Measurements from ENCODE around the gene RAP1GAP2. TPM values are rescaled to one million over a fixed set of nuclear protein-coding genes. Genes with fewer than 3 reads are reported as not detected.

RAP1GAP2 gene
- total RNA-seq, 1 experiment from 2014 or later, result 72.8 TPM

- POLR2A ChIA-PET, result no interaction called here
- Mint-ChIP-seq H3K4me3 (no peak overlapping the region), H3K9me3 (no peaks in the 10 kb centered on the region), H3K27ac (no peak overlapping the region), H3K27me3 (ENCODE audit: low read depth) (no peaks in the 10 kb centered on the region), H3K4me1 (no peaks in the 10 kb centered on the region), H3K36me3 (peaks cover 26% of the 10 kb centered on the region)
- no peak for DNase-seq (ENCODE audit: low spot score)
- CTCF ChIA-PET, result interaction anchor here (1.7 to 3.2 kb wide), 2 partner anchors 11 to 20 kb away, joined by 4 to 10 read pairs; no protein-coding TSS in a partner anchor
- ATAC-seq, result no peak; the same call in 1 of the 2 replicates
- TF ChIP-seq CDX4 (CRISPR knock-in tag; IDR thresholded peaks at IDR 0.05; ENCODE audit: borderline replicate concordance) (no peak), ESRRA (CRISPR knock-in tag; IDR thresholded peaks at IDR 0.05; ENCODE audit: borderline replicate concordance) (no peak), FOXP1 (CRISPR knock-in tag; IDR thresholded peaks at IDR 0.05; ENCODE audit: borderline replicate concordance) (no peak), FOXP4 (CRISPR knock-in tag; IDR thresholded peaks at IDR 0.05) (no peak), ETV6 (CRISPR knock-in tag; IDR thresholded peaks at IDR 0.05) (no peak), ZNF532 (CRISPR knock-in tag; IDR thresholded peaks at IDR 0.05; ENCODE audit: borderline replicate concordance) (no peak), ZNF263 (CRISPR knock-in tag; IDR thresholded peaks at IDR 0.05; ENCODE audit: low read depth) (no peak), NFATC4 (CRISPR knock-in tag; IDR thresholded peaks at IDR 0.05) (no peak), TEAD1 (CRISPR knock-in tag; IDR thresholded peaks at IDR 0.05) (no peak), E2F4 (CRISPR knock-in tag; IDR thresholded peaks at IDR 0.05; ENCODE audit: borderline replicate concordance, low read depth) (no peak), ATF3 (CRISPR knock-in tag; conservative IDR thresholded peaks at IDR 0.05) (no peak), TP53 (CRISPR knock-in tag; IDR thresholded peaks at IDR 0.05) (no peak), PRDM15 (CRISPR knock-in tag; IDR thresholded peaks at IDR 0.05) (no peak), ELF4 (CRISPR knock-in tag; IDR thresholded peaks at IDR 0.05; ENCODE audit: low read depth) (no peak), STAT6 (CRISPR knock-in tag; conservative IDR thresholded peaks at IDR 0.05; ENCODE audit: low read depth) (no peak), ZNF512 (CRISPR knock-in tag; IDR thresholded peaks at IDR 0.05; ENCODE audit: borderline replicate concordance) (no peak)
Observed at GRCh38 chr17:3032258-3033247, 236.3 kb downstream of the RAP1GAP2 start.
